Transverse colon (tissue), 3 donors: ENCODE data around the gene SIT1.

Experiments used
- POLR2A ChIP-seq: fragments of 450-650 bp; IDR thresholded peaks from one replicate; pipeline ENCODE4 v1.6.1; 2016; ENCODE audit warnings: antibody characterized with exemption, mild to moderate bottlenecking, moderate library complexity
- TF ChIP-seq, protein P1 (sequence below), 5 experiments: fragments of 200-600 bp in 3 of 5; fragments of 450-650 bp in 2 of 5; sonication (generic) in 3 of 5; IDR thresholded peaks; 1 replicate in 2 of 5; 2 replicates in 3 of 5; pipeline ENCODE4 v1.5.1; 2016 to 2017; ENCODE audit warnings: antibody characterized with exemption in 5 of 5, inconsistent platforms in 3 of 5, mild to moderate bottlenecking in 2 of 5, moderate library complexity in 1 of 5

DNA sequence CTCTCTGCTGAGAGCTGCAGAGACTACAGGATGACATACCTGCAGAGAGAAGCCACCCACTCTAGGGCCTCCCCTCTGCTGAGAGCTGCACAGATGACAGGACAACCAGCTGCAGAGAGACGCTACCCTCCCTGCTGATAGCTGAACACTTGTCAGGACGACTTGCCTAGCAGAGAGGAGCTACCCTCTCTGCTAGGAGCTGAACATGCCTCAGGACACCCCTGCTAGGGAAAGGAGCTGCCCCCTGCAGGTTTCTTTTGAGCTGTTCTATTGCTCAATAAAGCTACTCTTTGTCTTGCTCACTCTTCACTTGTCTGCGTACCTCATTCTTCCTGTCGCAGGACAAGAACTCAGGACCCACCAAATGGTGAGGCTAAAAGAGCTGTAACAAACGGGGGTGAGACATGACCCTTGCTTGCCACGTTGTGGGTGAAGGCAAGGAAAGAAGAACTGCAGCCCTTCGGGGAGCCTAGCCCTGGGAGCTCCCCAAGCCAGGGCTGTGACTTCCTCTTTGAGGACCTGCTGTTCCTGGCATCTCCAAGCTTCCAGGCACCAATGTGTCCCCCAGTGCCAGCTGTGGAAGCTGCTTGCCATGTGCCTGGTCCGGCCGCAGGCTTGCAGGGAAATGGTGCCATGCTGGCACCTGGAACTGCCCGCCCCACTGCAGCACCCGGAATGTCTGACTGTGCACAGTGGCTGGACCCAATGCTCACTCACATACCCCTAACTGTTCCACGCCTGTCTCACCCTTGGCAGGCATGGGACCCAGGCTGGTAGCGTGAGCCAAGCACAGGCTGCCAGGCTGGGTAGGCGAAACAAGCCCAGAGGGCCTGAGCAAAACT lies 50.7 kb downstream of the SIT1 start:
- TF ChIP-seq, protein P1, sequence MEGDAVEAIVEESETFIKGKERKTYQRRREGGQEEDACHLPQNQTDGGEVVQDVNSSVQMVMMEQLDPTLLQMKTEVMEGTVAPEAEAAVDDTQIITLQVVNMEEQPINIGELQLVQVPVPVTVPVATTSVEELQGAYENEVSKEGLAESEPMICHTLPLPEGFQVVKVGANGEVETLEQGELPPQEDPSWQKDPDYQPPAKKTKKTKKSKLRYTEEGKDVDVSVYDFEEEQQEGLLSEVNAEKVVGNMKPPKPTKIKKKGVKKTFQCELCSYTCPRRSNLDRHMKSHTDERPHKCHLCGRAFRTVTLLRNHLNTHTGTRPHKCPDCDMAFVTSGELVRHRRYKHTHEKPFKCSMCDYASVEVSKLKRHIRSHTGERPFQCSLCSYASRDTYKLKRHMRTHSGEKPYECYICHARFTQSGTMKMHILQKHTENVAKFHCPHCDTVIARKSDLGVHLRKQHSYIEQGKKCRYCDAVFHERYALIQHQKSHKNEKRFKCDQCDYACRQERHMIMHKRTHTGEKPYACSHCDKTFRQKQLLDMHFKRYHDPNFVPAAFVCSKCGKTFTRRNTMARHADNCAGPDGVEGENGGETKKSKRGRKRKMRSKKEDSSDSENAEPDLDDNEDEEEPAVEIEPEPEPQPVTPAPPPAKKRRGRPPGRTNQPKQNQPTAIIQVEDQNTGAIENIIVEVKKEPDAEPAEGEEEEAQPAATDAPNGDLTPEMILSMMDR (IDR thresholded peaks at IDR 0.05): no peak
- TF ChIP-seq POLR2A: no peak
